WI38 (cell line): Measurements from ENCODE around the gene RPL37.
"Not testable (repeated sequence)": the region's sequence is repeated elsewhere in the genome, so short reads cannot be mapped to it uniquely, and the experiment has no call there.

ENCODE experiments used
- H3K4me3 ChIP-seq: 2 replicates; pipeline ENCODE4 v1.5.1; 2011; ENCODE audit warnings: low read depth, mild to moderate bottlenecking, control low read depth, low read length
- TF ChIP-seq, protein P1 (sequence below): IDR thresholded peaks from 2 replicates; pipeline ENCODE4 v1.5.1; 2012; ENCODE audit warnings: low read depth, mild to moderate bottlenecking, control low read depth, low read length

RPL37 gene

DNA sequence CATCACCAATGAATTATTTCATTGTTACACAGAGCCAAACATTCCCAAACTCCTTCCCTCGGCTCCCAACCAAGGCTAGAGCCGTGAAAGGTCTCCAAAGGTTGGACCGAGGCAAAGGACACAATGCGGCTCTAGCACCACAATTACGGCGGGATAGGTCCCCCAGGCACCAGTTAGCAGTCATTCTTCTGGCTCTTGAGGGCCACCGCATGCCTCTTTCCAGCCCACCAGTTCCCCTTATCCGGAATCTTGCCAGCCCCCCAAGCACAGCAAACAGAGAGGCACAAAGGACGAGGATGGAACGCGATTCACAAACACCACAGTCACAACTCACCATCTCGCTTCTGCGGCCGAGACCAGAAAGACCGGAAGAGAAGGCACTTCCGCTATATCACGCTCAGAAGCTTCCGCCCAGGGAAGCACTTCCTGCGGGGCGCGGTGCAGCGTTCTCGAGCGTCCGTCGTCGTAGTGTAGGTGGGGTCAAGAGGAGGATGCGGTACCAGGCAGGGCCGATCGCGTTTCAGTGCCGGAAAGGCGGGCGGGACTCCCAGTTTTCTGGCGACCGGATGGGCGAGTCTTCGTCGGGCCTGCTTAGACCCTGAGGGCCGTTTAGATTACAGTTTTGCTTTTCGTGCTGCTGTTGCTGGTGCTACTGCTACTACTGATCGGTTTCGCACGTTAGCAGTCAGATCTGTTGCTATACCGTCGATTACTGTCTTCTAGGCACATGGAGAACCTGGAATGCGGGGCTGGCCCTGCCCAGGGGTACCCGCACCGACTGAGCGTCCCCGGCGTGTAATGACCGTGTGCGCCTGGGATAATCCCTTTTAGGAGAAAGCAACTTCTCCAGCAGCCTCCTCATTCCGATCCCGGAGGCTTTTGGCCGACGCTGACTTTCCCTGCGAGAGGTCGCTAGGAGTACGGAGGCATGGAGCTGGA lies at the start of gene RPL37:
TSS of gene RPL37 (minus strand) at position 374 of the 939 bp plus-strand sequence. CDS start at position 337, 37 bp downstream.
- peak within 1 kb of the TSS; percentile 100 for H3K4me3 ChIP-seq
- TF ChIP-seq, protein P1, sequence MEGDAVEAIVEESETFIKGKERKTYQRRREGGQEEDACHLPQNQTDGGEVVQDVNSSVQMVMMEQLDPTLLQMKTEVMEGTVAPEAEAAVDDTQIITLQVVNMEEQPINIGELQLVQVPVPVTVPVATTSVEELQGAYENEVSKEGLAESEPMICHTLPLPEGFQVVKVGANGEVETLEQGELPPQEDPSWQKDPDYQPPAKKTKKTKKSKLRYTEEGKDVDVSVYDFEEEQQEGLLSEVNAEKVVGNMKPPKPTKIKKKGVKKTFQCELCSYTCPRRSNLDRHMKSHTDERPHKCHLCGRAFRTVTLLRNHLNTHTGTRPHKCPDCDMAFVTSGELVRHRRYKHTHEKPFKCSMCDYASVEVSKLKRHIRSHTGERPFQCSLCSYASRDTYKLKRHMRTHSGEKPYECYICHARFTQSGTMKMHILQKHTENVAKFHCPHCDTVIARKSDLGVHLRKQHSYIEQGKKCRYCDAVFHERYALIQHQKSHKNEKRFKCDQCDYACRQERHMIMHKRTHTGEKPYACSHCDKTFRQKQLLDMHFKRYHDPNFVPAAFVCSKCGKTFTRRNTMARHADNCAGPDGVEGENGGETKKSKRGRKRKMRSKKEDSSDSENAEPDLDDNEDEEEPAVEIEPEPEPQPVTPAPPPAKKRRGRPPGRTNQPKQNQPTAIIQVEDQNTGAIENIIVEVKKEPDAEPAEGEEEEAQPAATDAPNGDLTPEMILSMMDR: no peak

DNA sequence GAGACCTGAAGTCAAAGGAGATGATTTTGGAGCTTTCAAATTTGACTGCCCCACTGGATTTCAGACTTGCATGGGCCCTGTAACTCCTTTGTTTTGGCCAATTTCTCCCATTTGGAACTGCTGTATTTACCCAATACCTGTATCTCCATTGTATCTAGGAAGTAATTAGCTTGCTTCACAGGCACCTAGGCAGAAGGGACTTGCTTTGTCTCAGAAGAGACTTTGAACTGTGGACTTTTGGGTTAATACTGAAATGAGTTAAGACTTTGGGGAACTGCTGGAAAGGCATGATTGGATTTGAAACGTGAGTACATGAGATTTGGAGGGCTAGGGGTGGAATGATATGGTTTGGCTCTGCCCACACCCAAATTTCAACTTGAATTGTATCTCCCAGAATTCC lies 48.0 kb upstream of the RPL37 start:
- not testable (repeated sequence) for H3K4me3 ChIP-seq

DNA sequence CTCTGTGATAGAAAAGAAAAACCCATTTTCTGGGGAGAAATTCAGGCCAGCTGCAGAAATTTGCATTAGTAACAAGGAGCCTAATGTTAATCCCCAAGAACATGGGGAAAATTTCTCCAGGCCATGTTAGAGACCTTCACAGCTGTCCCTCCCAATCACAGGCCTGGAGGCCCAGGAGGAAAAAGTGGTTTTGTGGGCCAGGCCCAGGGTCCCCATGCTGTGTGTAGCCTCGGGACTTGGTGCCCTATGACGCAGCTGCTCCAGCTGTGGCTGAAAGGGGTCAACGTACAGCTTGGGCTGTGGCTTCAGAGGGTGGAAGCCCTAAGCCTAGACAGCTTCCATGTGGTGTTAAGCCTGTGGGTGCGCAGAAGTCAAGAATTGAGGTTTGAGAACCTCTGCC lies 47.3 kb upstream of the RPL37 start:
- no peak overlapping the region for H3K4me3 ChIP-seq
- TF ChIP-seq, protein P1: no peak

DNA sequence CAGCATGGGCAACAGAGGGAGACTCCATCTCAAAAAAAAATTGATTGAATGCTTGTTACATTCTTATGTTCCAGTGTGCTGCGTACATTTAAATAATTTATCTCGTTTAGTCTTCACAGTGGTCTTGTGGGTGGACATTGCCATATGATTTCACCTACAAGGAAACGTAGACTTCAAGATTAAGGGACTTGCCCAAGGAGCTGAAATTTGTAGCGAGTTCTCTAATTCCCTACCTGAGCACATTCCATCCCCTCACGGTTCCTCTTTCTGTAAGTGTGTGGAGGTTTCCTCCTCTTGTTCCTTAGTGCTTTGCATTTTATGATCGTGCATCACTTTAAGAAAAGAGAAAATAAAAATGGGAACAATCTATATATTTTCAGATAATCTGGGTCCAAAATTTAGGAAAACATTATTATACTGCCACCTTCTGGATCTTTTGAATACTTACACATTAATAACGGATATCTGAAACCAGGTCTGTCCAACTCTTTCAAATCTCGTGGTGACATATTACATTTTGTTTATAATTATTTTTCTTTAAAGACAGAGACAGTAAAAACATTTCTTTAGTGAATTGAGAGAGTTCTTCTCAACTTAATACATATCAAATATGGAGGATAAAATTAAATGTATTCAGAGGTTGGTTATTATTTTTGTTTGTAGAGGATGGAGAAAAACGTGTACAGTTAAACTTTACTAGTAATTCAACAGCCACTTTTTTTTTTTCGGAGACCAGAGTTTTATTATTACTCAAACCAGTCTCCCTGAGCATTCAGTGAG lies 44.3 kb upstream of the RPL37 start:
- TF ChIP-seq, protein P1: peak; percentile 9; the same call in 1 of the 2 replicates

DNA sequence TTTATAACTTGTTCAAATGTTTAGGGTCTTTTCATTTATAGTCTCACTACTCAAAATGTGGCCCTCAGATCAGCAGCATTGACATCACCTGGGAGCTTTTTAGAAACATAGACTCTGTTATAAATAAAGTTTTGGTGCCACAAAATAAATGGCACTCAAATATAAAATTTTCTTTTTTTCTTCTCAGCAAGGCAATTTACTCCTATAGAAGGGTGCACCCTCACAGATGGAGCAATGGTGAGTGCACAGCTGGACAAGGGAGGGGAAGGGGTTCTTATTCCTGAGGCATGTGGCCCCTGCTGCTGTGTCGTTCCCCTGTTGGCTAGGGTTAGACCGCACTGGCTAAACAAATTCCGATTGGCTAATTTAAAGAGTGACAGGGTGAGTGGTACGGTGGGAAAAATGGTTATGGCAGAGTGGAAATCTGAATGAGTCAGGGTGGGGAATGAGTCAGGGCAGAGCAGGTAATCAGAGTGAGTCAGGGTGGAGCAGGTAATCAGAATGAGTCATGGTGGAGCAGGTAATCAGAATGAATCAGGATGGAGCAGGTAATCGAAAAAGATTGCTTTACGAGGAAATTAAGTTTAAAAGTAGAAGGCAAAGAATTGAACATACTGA lies 42.5 kb upstream of the RPL37 start:
- TF ChIP-seq, protein P1: no peak
- no peak overlapping the region for H3K4me3 ChIP-seq

More for the DNA sequence above, 44.3 kb upstream of the RPL37 start:
- H3K4me3 ChIP-seq: no peak overlapping the region

DNA sequence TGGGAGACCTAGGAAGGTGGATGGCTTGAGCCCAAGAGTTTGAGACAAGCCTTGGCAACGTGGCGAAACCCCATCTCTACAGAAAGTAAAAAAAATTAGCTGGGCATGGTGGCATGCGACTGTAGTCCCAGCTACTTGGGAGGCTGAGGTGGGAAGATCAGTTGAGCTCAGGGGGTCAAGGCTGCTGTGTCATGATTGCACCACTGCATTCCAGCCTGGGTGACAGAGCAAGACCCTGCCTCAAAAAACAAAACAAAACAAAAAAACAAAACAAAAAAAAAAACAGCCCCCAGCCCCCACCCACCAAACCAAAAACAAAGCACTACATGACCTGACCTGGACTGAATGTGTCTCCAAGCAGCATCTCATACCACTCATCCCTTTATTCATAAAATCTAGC lies 40.9 kb upstream of the RPL37 start:
- TF ChIP-seq, protein P1: no peak
- no peak overlapping the region for H3K4me3 ChIP-seq

DNA sequence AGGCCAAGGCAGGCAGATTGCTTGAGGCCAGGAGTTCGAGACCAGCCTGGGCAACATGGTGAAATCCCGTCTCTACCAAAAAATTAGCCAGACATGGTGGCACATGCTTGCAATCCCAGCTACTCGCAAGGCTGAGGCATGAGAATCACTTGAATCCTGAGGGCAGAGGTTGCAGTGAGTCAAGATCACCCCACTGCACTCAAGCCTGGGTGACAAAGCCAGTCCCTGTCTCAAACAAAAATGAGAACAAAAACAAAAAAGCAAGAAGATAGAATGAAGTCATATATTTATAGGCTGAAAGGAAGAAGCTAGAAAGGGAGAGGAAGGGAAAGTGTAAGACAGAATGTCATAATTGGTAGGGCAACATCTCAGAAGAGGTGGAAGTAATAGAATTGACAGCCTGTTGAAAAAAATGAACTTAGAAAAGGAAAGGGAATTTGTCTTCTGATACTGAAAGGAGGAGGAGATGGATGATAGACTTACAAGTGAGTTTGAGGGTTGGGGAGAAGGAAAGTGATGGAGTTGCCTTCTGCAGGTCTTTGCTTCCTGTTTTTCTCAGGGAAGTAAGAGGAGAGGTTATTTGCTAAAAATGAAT lies 38.4 kb upstream of the RPL37 start:
- TF ChIP-seq, protein P1: no peak
- no peak overlapping the region for H3K4me3 ChIP-seq

DNA sequence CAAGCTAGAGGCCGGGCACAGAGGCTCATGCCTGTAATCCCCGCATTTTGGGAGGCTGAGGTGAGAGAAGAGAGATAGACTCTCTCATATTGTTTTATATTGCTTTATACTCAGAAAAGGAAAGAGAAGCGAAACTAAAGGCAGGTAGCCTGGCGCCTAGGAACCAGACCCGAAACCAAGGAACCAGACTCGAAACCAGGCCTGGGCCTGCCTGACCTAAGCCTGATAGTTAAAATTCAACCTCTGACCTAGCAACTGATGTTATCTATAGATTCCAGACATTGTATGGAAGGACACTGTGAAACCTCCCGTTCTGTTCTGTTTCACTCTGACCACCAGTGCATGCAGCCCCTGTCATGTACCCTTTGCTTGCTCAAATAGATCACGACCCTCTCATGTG lies 37.2 kb upstream of the RPL37 start:
- not testable (repeated sequence) for H3K4me3 ChIP-seq
